Fibroblast of lung (primary cell): ENCODE results near the gene HTR7. TPM values are rescaled to one million over a fixed set of nuclear protein-coding genes. Genes with fewer than 3 reads are reported as not detected.
A peak's percentile ranks its signal among the peaks of the same experiment; 100 is the strongest.

ENCODE experiments used
- DNase-seq, 2 donors: peaks; one replicate each; pipeline versions ENCODE4 v3.0.0 to v3.0.0-alpha.2; 2010; ENCODE audit warnings: low read depth in 2 of 2
- H2AFZ ChIP-seq: 2 replicates; pipeline ENCODE4 v1.5.1; 2012; ENCODE audit warnings: low read length, control low read depth, inconsistent platforms
- H3K27ac ChIP-seq: 2 replicates; pipeline ENCODE4 v1.5.1; 2011; ENCODE audit warnings: low read length, control low read depth; ENCODE audit not compliant: insufficient read depth
- H3K27me3 ChIP-seq: 2 replicates; pipeline ENCODE4 v1.5.1; 2011; ENCODE audit warnings: mild to moderate bottlenecking, low read length; ENCODE audit not compliant: control insufficient read depth, insufficient read depth
- H3K36me3 ChIP-seq: 2 replicates; pipeline ENCODE4 v1.5.1; 2011; ENCODE audit warnings: low read length; ENCODE audit not compliant: control insufficient read depth, insufficient read depth
- H3K4me1 ChIP-seq: 2 replicates; pipeline ENCODE4 v1.5.1; 2011; ENCODE audit warnings: low read length; ENCODE audit not compliant: control insufficient read depth, insufficient read depth; ENCODE audit errors: extremely low read depth
- H3K4me2 ChIP-seq: 2 replicates; pipeline ENCODE4 v1.5.1; 2011; ENCODE audit warnings: low read length, control low read depth; ENCODE audit not compliant: insufficient read depth; ENCODE audit errors: extremely low read depth
- H3K4me3 ChIP-seq, 4 experiments: fragments of 200-600 bp in 1 of 4; sonication (generic) in 1 of 4; replicated peaks in 1 of 4; 2 replicates each; pipeline ENCODE4 v1.5.1; 2011 to 2016; ENCODE audit warnings: low read length in 4 of 4, low read depth in 3 of 4, mild to moderate bottlenecking in 3 of 4, control low read depth in 2 of 4, inconsistent platforms in 1 of 4, mixed read lengths in 1 of 4; ENCODE audit not compliant: insufficient read depth in 1 of 4; ENCODE audit errors: control extremely low read depth in 1 of 4
- H3K79me2 ChIP-seq: 2 replicates; pipeline ENCODE4 v1.5.1; 2012; ENCODE audit warnings: mild to moderate bottlenecking, low read length, inconsistent platforms; ENCODE audit not compliant: control insufficient read depth, insufficient read depth
- H3K9ac ChIP-seq: 2 replicates; pipeline ENCODE4 v1.5.1; 2011; ENCODE audit warnings: mild to moderate bottlenecking, low read length, control low read depth; ENCODE audit not compliant: insufficient read depth
- H3K9me3 ChIP-seq: 2 replicates; pipeline ENCODE4 v1.5.1; 2012; ENCODE audit warnings: low read depth, low read length; ENCODE audit not compliant: control insufficient read depth, insufficient read depth
- H4K20me1 ChIP-seq: 2 replicates; pipeline ENCODE4 v1.5.1; 2011; ENCODE audit warnings: low read length; ENCODE audit not compliant: control insufficient read depth, insufficient read depth; ENCODE audit errors: extremely low read depth
- EZH2 ChIP-seq: IDR thresholded peaks from 2 replicates; pipeline ENCODE4 v1.5.1; 2012; ENCODE audit warnings: low read length, control low read depth, mild to moderate bottlenecking; ENCODE audit errors: missing control alignments
- polyA plus RNA-seq, 2 donors: library from polyadenylated mRNA; depleted of rRNA in 1 of 2; stranded (reverse) in 1 of 2; unstranded in 1 of 2; fragments of >200 nt; gene quantifications; 2 replicates each; pipeline ENCODE4 v1.2.1, GENCODE V29; 2011 to 2012; ENCODE audit warnings: missing spikeins in 1 of 2
- total RNA-seq: library from RNA; depleted of rRNA; stranded (reverse); fragments of >200 nt; gene quantifications from 2 replicates; pipeline ENCODE4 v1.2.1, GENCODE V29; 2014
- TF ChIP-seq, protein P1 (sequence below), 2 donors: IDR thresholded peaks in 1 of 2; conservative IDR thresholded peaks in 1 of 2; 1 replicate in 1 of 2; 2 replicates in 1 of 2; pipeline ENCODE4 v1.5.1; 2011 to 2012; ENCODE audit warnings: low read length in 2 of 2, control low read depth in 1 of 2, inconsistent platforms in 1 of 2, low read depth in 1 of 2, mild to moderate bottlenecking in 1 of 2

The HTR7 gene
- total and polyA plus RNA-seq, 2 donors (not counting 1 experiment from before 2014, with no cell fraction given) = 0.83 to 1.3 TPM

DNA sequence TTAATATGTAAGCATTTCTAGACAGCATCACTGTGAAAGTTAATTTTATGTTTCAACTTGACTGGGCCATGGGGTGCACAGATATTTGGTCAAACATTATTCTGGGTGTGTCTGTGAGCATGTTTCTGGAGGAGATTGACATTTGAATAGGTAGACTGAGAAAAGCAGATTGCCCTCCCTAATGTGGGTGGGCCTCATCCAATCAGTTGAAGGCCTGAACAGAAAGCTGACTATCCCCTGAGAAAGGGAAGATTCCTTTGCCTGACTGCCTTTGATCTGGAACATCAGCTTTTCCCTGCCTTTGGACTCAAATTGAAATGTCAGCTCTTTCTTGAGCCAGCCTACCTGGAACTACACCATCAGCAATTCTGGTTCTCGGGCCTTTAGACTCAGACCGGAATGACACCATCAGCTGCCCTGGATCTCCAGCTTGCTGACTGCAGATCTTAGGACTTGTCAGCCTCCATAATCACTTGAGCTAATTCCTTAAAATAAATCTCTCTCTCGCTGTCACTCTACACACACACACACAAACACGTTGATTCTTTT, 8.3 kb upstream of the HTR7 start:
- Histone ChIP-seq H3K9me3 (no peaks in the 10 kb centered on the region), H3K36me3 (no peaks in the 10 kb centered on the region), H3K4me1 (no peaks in the 10 kb centered on the region), H3K9ac (no peak overlapping the region), H3K27ac (no peak overlapping the region), H4K20me1 (no peaks in the 10 kb centered on the region), H2AFZ (no peak overlapping the region), H3K4me2 (no peak overlapping the region), H3K79me2 (no peaks in the 10 kb centered on the region), H3K4me3 (no peak overlapping the region), H3K27me3 (peaks cover 4% of the 10 kb centered on the region)
- TF ChIP-seq, protein P1, sequence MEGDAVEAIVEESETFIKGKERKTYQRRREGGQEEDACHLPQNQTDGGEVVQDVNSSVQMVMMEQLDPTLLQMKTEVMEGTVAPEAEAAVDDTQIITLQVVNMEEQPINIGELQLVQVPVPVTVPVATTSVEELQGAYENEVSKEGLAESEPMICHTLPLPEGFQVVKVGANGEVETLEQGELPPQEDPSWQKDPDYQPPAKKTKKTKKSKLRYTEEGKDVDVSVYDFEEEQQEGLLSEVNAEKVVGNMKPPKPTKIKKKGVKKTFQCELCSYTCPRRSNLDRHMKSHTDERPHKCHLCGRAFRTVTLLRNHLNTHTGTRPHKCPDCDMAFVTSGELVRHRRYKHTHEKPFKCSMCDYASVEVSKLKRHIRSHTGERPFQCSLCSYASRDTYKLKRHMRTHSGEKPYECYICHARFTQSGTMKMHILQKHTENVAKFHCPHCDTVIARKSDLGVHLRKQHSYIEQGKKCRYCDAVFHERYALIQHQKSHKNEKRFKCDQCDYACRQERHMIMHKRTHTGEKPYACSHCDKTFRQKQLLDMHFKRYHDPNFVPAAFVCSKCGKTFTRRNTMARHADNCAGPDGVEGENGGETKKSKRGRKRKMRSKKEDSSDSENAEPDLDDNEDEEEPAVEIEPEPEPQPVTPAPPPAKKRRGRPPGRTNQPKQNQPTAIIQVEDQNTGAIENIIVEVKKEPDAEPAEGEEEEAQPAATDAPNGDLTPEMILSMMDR (conservative IDR thresholded peaks at IDR 0.05 in 1 of 2, IDR thresholded peaks at IDR 0.05 in 1 of 2; ENCODE audit: low read depth in 1 of 2, low read length in 2 of 2) = no peak
- TF ChIP-seq EZH2 = no peak
- DNase-seq = no peak

DNA sequence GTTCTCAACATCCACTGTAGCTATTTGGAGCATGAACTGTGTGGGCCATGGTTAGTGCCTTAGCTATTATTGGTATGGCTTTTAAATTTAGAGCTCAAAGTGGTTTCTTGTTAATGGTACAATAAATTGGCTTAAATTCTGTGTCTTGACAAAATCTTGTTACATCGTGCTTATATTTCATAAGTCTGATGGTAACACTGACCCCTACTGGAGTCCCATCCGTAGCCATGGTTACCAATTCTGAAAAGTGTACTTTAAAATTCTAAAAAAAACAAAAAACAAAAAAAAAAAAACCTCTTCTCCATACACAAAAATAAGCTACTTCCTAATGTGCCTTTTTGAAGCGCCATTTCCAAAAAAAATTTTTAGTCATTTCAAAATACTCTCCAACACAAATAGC, 7.6 kb upstream of the HTR7 start:
- no peak overlapping the region for H2AFZ ChIP-seq
- no peak overlapping the region for H3K4me3 ChIP-seq
- no peaks in the 10 kb centered on the region for H3K9me3 ChIP-seq
- H3K4me2 ChIP-seq = no peak overlapping the region
- no peaks in the 10 kb centered on the region for H3K36me3 ChIP-seq
- H3K79me2 ChIP-seq = no peaks in the 10 kb centered on the region
- TF ChIP-seq, protein P1 (conservative IDR thresholded peaks at IDR 0.05 in 1 of 2, IDR thresholded peaks at IDR 0.05 in 1 of 2; ENCODE audit: low read depth in 1 of 2, low read length in 2 of 2) = peak; percentile 27 to 48
- no peak for TF ChIP-seq EZH2
- H3K27me3 ChIP-seq = peaks cover 4% of the 10 kb centered on the region
- no peaks in the 10 kb centered on the region for H4K20me1 ChIP-seq
- no peak overlapping the region for H3K9ac ChIP-seq
- no peak overlapping the region for H3K27ac ChIP-seq
- peak; percentile 36 to 64 for DNase-seq
- no peaks in the 10 kb centered on the region for H3K4me1 ChIP-seq

DNA sequence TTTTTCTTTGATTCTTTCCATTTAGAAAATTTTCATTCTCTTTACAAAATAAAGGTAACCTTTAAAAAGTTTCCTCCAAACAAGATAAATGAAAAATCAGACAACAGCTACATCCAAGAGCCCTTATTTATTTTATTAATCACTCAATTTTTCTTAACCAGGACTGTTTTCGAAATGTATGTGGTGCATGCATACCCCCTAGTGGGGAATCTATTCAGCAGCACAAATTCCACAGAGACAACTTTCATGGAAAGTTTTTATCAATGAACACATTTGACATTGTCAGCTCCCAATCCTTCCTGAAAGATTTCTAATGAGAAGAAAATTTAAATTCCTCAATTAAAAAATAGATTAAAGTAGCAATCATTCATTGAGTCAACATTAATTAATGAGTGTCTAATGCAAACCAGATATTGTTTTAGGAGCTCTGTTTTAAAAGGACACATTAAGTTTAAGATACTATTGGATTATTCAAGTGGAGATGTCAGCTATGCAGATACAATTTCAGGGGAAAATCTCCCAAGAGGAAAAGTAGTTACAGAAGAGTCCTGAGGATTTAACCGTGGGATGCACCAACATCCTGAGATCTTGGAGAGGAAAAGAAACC, 5.2 kb upstream of the HTR7 start:
- H3K4me3 ChIP-seq = no peak overlapping the region
- no peaks in the 10 kb centered on the region for H3K36me3 ChIP-seq
- no peaks in the 10 kb centered on the region for H3K79me2 ChIP-seq
- TF ChIP-seq EZH2 = no peak
- TF ChIP-seq, protein P1 (conservative IDR thresholded peaks at IDR 0.05 in 1 of 2, IDR thresholded peaks at IDR 0.05 in 1 of 2; ENCODE audit: low read depth in 1 of 2, low read length in 2 of 2) = peak; percentile 72 to 85
- H3K4me1 ChIP-seq = peaks cover 3% of the 10 kb centered on the region
- no peaks in the 10 kb centered on the region for H3K27me3 ChIP-seq
- H3K4me2 ChIP-seq = no peak overlapping the region
- H4K20me1 ChIP-seq = no peaks in the 10 kb centered on the region
- no peaks in the 10 kb centered on the region for H3K9me3 ChIP-seq
- no peak overlapping the region for H3K9ac ChIP-seq
- no peak overlapping the region for H3K27ac ChIP-seq
- H2AFZ ChIP-seq = no peak overlapping the region
- DNase-seq = peak; percentile 43 to 70
